A549 (cell line): ENCODE measurements around the gene TSPAN5.

Source experiments
- E2F6 ChIP-seq: IDR thresholded peaks from 2 replicates; pipeline ENCODE4 v1.6.1; 2012; ENCODE audit warnings: low read depth, borderline replicate concordance
- MAX ChIP-seq: IDR thresholded peaks from 2 replicates; pipeline ENCODE4 v1.6.1; 2012
- USF2 ChIP-seq: fragments of 450-650 bp; IDR thresholded peaks from 2 replicates; pipeline ENCODE4 v1.6.1; 2014; ENCODE audit warnings: antibody characterized with exemption
- TF ChIP-seq, protein P1 (sequence below): fragments of >200 bp; sonication (Bioruptor Twin); formaldehyde crosslinking; IDR thresholded peaks from 3 replicates; pipeline ENCODE4 v1.5.1; 2016

DNA sequence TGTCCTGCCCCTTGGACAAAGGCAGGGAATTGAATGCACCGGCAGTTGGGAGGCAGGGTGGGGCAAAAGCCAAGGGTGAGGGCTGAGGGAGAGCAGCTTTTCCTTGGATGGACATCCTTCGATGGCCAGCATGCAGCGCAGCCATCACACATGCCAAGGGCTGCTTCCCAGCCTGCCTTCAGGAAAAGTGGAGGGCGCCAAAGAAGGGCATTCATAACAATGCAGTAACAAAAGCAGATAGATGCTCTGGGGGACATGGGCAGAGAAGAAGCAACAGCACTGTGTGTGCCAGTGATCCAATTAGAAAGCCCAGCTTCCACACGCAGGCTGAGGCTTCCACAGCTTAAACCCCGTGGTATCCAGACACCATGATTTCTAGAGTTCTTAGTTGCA is 71.5 kb downstream of the TSPAN5 start:
- no peak for TF ChIP-seq E2F6
- TF ChIP-seq USF2, result no peak
- TF ChIP-seq MAX, result no peak
- TF ChIP-seq, protein P1, sequence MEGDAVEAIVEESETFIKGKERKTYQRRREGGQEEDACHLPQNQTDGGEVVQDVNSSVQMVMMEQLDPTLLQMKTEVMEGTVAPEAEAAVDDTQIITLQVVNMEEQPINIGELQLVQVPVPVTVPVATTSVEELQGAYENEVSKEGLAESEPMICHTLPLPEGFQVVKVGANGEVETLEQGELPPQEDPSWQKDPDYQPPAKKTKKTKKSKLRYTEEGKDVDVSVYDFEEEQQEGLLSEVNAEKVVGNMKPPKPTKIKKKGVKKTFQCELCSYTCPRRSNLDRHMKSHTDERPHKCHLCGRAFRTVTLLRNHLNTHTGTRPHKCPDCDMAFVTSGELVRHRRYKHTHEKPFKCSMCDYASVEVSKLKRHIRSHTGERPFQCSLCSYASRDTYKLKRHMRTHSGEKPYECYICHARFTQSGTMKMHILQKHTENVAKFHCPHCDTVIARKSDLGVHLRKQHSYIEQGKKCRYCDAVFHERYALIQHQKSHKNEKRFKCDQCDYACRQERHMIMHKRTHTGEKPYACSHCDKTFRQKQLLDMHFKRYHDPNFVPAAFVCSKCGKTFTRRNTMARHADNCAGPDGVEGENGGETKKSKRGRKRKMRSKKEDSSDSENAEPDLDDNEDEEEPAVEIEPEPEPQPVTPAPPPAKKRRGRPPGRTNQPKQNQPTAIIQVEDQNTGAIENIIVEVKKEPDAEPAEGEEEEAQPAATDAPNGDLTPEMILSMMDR, result no peak
